NCI-H748 treated with DMSO at 0.1 percent for 48 hours (cell line): Measurements from ENCODE around the gene TAAR2.
"Not testable (repeated sequence)": the region's sequence is repeated elsewhere in the genome, so short reads cannot be mapped to it uniquely, and the experiment has no call there.

Source experiments
- DNase-seq: peaks from one replicate; lab custom pipeline; 2025; lab: John Stamatoyannopoulos, UW

TAAR2 gene

DNA sequence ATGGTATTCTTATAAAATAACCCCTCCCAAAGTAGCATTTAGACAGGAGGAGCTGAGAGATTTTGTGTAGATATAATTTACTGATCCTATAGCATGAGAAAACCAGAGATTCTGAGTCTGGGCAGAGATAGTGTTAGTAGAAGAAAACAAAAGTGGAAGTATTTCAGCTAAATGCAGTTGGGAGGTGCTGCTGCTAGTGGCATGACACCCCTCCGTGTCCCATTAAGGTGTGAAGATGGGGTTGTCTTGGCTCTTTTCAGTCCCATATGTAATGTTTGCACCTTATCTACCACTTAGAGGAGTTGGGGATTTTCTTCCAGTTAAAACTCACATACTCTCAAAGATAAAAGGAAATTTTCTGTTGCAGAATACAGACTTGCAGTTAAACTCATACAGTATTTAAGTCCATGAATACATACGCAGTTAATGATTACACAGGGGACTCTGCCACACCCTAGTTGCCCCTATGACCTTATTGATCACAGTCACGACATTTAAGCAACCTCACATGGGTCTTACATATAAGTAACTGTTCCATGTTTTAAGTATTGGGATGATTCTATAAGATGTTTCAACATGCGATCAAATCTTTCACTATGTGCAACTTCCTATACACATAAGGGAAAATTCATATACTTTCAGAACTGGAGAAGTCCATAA is 11.5 kb downstream of the TAAR2 start:
- no peak for DNase-seq

DNA sequence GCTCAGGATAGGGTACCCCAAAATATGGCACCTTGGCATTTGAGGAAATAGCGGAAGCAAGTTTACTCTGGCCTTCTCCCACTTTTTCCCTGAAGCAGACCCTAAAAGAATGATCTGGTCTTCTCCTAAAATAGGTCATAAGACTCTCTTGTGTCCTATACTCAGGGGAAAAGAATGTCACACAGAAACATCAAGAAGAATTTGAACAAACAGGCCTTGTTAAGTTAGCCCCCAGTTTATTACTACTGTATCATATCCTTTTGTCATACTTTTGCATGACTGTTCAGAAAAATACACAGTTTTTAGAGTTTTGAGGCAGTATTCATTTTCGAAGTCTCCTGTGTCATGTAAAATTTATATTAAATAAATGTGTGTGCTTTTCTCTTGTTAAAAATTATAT is 12.5 kb downstream of the TAAR2 start:
- DNase-seq, result no peak

DNA sequence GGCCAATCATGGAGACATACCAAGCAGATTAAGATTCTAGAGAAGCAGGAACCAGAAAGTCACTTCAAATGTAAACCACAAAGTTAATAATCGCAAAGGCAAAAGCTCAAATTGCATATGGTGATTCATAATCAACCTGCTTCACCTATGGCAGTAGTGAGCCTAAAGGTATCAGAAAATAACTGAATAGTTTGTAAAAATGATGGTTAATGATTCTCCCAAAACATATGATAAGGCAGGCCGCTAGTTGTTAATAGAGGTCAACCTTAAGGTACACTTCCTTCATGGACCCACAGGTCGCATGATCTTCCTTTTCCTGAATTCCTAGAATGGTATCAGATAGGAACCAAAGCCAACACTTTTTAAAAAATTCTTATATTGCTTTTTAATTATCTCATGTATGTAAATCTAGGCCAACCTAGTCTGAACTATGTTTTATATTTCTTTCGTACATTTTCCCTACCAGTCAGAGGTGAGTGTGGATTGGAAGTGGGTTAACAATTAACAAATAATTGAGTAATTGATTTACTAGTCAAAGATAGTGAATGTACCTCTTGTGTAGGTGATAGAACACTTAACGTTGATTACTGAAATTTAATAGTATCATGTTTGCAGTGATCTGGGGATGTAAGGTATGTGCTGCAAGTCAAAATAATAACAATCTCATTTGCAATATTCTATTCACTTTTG is 16.4 kb downstream of the TAAR2 start:
- DNase-seq, result no peak

DNA sequence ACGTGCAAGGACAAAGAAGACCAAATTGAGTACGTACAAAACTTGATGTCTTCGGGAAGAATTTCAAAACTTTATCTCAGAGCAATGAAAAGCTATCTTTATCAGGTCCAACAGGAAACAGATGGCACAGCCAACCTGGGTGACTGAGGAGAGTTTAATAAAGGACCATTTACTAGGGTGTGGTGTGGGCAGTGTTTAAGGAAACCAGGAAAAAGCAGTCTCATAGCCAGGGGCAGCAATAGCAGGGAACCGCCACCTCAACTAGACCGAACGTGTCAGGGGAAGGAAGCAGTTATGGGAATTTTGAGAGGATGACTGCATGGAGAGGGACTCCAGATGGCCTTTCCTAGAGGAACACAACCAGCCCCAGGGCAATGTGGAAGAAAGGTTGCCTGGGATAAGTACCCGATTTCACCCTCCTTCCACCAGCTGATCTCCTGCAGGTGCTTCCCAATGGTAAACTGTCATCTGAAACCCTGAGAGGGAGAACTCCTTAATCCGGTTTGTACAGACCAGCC is 19.4 kb downstream of the TAAR2 start:
- DNase-seq, result no peak

DNA sequence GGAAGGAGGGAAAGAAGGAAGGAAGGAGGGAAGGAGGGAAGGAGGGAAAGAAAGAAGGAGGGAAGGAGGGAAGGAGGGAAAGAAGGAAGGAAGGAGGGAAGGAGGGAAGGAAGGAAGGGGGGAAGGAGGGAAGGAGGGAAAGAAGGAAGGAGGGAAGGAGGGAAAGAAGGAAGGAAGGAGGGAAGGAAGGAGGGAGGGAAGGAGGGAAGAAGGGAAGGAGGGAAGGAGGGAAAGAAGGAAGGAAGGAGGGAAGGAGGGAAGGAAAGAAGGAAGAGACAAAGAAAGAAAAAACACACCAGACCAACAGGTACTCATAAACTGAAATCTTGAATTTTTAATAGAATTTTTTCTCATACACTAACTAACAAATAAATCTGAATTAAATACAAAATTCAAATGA is 23.2 kb downstream of the TAAR2 start:
- DNase-seq, result not testable (repeated sequence)

DNA sequence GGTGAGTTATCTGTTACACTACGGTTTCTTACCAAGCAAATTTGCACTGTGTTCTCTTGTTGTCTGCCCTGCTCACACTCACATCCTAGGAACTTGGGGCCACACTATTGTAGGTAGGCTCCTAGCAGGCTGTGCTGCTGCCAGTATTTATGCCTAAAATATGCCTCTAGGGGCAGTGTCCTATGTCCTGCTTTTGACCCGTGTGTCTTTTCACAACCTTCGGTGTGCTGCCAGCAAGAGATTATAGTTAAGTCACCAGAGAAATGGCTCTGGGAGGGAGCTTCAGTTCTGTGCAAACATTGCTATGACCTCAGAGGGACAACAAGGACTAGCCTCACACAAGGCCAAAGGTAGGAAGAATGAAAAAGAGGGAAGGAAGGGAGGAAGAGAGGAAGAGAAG is 25.6 kb downstream of the TAAR2 start:
- no peak for DNase-seq

DNA sequence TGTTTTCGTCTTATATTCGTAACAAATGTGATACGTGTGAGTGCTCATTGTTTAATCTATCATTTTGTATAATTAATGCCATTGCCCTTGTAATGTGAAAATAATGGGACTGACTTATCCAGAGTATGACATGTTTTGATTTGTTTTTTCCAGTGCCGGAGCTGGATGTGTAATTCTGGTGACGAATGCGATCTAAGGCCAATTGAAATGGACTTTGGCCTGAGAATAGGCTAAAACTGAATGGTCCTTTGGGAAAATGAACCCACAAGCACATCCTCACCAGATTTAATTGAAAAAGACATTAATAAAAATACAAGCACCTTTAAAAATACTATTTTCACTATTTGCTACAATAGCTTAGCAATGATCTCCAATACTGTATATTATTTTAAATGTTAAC is 27.9 kb downstream of the TAAR2 start:
- no peak for DNase-seq

DNA sequence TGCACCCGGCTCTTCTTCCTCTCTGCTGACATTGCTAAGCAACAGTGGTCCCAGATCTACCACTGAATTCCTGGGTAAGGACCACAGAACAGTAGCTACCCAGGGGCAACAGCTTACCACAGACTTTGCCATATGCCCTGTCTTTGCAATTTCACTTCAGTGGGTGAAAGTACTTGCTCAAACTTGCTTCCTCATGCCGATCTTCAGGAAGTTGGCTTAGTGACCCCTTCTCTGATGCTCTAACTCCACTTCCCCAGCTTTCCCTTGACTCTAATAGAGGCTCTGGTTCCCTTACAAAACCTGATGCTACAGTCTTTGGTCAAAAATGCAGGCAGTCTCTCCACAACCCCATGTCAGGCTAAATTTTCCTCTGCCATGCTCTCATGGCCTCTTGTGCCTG is 31.2 kb downstream of the TAAR2 start:
- no peak for DNase-seq

DNA sequence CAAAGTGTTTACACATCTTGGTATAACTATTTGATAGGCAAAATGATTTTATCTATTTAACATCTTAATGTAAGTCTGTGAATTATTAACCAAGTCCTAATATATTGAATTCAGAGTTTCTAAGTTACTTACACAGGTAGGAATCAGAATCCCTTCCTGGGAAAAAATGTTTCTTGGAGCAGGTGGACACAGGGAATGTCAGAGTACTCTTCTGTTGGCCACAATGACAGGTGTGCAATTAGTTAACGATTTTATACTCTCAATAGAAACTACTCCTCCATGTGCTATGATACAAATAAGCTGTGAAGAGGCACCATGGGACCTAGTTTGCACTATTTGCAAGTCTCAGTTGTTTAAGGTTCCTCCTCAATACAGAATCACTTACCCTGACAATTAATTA is 33.7 kb downstream of the TAAR2 start:
- no peak for DNase-seq

DNA sequence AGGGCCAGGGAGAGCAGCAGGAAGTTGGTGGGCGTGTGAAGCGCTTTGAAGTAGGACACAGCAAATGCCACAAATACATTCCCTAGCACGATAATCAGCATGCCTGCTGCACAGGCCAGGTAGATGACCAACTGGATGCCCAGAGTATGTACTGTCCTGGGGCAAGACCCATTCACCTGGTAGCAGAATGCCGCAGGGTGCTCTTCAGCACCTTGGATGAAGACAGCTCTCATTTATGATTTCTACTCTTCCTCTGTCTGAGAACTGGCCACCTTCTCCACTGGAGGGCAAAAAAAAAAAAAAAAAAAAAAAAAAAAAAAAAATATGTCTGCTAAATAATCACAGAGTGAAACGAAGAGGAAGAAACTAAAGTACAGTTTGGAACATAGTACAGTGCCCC is 34.6 kb downstream of the TAAR2 start, which contains the start of gene TAAR5:
TAAR5 (minus strand) TSS at position 288 of the 400 bp plus-strand sequence; CDS start at position 233, 55 bp downstream.
- no peak for DNase-seq

DNA sequence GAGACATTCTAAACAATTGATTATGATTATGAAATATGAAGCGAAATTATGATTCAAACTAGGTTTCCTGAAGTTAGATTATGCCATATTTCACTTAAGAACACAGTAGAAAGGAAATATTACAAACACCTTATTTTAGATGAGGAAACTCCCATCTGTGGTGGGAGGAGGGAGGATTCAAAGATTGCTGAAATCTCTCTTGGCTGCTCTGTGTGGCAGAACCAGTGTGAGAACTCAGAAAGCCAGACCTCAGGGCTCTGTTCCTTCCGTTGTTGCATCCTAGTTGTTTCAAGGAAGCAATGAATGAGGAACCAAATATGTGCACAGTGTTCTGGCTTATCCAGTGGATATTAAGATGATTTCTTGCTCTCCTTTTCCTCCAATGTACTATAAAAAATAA is 36.7 kb downstream of the TAAR2 start:
- DNase-seq, result no peak

DNA sequence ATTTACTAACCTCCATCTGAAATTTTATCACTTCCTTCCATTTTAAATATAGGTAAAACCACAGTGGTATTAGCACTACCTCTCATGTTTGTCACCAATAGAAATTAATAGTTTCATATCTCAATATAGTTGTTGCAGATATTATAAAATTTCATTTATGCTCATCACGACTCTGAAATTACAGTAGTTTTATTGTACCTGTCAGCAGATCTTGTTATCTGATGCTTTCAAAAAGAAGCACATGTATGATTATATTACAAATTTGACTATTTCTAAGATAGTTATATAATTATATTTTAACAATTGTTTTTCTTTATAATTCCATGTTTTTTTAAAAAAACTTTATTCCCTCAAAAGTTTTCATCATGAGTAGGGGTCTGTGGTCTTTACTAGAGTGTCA is 39.4 kb downstream of the TAAR2 start:
- no peak for DNase-seq

DNA sequence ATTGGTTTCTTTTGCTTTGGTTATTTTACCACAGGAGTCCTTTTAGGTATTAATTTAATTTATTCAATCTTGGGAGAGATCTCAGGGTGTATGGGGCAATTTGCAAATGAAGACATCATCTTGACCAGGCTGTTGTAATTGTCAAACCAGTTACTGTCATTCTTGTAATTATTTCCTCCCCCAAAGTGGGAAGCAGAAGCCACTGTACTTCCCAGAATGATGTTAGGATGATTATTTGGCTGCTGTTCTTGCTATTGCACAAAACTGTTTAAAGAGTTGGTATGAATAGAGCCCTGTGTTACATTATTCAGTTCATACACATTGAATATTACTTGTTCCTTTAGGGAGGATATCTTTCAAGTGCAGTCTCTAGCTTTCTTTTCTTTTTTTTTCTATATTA is 52.3 kb downstream of the TAAR2 start:
- no peak for DNase-seq

DNA sequence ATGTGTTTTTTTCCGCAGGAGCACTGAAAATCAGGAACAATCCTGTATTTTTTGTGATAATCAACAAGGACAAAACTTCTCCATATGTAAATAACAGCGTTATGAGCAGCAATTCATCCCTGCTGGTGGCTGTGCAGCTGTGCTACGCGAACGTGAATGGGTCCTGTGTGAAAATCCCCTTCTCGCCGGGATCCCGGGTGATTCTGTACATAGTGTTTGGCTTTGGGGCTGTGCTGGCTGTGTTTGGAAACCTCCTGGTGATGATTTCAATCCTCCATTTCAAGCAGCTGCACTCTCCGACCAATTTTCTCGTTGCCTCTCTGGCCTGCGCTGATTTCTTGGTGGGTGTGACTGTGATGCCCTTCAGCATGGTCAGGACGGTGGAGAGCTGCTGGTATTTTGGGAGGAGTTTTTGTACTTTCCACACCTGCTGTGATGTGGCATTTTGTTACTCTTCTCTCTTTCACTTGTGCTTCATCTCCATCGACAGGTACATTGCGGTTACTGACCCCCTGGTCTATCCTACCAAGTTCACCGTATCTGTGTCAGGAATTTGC is 53.8 kb downstream of the TAAR2 start, which contains the start of gene TAAR6:
TAAR6 (plus strand) TSS at position 102 of the 557 bp plus-strand sequence; CDS start at position 102, 0 bp downstream.
- DNase-seq, result no peak

DNA sequence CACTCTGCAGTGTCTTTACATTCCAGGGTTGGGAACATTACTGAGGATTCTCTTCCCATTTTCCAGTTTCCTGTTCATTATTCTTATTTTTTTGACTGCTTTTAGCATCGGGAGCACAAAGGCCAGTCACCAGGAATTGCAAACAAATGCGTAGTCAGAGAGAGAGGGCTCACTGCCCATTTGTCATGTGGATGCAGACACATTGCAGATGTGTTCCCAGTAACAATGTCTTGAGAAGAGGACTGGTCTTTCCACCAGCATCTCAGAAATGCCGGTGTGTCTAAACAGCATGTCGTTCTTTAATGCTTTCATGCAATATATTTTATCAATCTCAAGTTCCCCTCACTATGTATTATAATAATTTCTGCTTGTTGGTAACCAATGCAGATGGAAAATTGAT is 54.9 kb downstream of the TAAR2 start:
- no peak for DNase-seq

DNA sequence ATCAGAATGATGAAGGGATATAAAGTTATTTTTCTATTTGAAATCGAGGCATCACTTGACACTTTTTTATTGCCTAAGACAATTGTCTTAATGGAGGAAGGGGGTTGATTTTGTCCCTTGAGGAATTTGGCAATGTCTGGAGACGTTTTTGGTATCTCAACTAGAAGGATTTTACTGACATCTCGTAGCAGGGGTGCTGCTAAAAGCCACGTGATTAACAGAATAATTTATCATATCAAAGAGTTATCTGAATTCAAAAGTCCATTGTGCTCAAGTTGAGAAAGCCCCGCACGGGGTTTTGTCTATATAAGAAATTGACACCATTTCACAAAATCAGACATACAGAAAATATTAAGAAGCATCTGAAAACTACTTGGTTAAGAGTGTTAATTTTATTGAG is 55.5 kb downstream of the TAAR2 start:
- no peak for DNase-seq

DNA sequence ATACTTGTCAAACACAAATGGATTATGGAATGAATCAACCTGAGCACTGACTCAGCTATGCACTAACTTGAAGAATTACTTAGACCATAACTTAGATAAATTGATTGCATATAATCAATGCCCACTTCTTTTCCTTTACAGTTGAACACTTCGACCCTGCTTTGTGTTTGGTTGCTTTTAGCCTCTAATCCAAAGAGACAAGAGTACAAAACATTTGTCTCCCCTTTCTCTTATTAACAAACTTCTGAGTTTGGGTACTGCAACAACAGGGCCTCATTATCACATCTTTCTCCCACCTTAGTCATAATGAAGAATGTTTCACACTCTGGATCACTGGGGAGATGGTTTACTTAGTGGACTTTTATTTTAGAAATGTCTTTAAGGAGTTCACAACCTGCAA is 56.5 kb downstream of the TAAR2 start:
- no peak for DNase-seq
